AG10803 (cell line): ENCODE measurements around the gene SAXO2.
"Not testable (repeated sequence)": the region's sequence is repeated elsewhere in the genome, so short reads cannot be mapped to it uniquely, and the experiment has no call there.

ENCODE experiments used
- DNase-seq: peaks from one replicate; pipeline ENCODE4 v3.0.0; 2010; ENCODE audit warnings: low read depth
- H3K4me3 ChIP-seq: 2 replicates; pipeline ENCODE4 v1.5.1; 2011; ENCODE audit warnings: mild to moderate bottlenecking, low read length, control low read depth
- TF ChIP-seq, protein P1 (sequence below): conservative IDR thresholded peaks from 2 replicates; pipeline ENCODE4 v1.5.1; 2011; ENCODE audit warnings: mild to moderate bottlenecking, low read length, control low read depth, inconsistent platforms

Gene SAXO2

DNA sequence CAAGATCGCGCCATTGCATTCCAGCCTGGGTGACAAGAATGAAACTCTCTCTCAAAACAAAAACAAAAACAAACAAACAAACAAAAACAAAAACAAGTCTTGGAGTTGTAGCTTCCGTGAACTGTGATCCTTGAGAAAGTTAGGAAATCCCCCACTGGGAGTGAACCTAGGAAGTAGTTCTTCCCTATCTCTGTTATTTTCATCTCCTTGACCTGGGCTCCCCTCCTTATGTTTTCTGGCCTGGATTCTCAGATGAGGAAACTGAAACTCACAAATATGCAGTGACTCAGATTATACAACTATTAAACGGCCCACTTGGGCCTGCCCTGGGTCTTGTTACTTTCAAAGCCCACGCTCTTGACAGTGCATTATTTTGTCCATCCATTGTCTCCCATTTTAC, 29.7 kb downstream of the SAXO2 start:
- TF ChIP-seq, protein P1, sequence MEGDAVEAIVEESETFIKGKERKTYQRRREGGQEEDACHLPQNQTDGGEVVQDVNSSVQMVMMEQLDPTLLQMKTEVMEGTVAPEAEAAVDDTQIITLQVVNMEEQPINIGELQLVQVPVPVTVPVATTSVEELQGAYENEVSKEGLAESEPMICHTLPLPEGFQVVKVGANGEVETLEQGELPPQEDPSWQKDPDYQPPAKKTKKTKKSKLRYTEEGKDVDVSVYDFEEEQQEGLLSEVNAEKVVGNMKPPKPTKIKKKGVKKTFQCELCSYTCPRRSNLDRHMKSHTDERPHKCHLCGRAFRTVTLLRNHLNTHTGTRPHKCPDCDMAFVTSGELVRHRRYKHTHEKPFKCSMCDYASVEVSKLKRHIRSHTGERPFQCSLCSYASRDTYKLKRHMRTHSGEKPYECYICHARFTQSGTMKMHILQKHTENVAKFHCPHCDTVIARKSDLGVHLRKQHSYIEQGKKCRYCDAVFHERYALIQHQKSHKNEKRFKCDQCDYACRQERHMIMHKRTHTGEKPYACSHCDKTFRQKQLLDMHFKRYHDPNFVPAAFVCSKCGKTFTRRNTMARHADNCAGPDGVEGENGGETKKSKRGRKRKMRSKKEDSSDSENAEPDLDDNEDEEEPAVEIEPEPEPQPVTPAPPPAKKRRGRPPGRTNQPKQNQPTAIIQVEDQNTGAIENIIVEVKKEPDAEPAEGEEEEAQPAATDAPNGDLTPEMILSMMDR, result no peak
- no peak for DNase-seq
- H3K4me3 ChIP-seq, result no peak overlapping the region

DNA sequence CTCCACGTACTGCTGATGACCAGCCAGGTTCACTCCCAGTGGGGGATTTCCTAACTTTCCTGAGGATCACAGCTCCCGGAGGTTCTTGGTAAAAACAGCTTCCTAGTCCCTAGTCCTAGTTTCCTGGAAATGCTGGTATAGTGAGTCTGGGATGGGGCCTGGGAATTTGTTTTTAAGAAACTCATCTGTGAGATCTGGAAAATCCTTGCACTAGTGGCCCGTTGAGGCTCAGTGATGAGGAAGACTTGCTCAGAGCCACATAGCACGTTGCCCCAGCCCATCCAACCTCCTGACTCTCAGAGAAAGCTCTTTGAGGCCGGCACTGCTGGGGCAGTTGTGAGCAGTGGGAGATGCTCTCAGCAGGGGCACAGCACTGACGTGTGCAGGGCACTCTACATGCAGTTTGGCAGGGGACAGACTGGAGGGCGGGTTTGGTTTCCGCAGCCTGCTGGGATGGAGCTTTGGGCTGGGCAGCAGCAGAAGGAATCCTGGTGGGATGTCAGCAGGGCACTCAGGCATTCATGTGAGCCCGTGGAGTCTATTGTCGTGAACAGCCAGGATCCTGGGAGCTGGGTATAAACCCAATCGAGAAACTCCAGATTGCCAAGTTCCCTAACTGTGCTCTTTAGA, 31.6 kb downstream of the SAXO2 start:
- TF ChIP-seq, protein P1, result no peak
- DNase-seq, result no peak
- no peak overlapping the region for H3K4me3 ChIP-seq

DNA sequence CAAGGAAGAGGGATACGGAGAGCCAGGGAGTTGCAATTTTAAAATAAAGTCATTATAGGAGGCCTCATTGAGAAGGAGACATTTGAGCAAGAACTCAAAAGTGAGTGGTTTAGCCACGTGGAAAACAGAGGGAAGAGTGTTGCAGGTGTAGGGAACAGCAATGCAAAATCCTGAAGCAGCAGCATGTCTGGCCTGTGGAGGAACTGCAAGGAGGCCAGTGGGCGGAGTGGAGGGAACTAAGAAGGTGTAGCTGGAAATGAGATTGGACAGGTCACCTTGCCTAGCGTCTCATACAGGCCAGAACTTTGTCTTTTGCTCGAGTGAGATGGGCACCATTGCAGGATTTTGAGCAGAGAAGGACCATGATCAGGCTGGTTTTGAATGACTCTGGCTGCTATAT, 34.9 kb downstream of the SAXO2 start:
- TF ChIP-seq, protein P1, result no peak
- DNase-seq, result no peak
- H3K4me3 ChIP-seq, result no peak overlapping the region

DNA sequence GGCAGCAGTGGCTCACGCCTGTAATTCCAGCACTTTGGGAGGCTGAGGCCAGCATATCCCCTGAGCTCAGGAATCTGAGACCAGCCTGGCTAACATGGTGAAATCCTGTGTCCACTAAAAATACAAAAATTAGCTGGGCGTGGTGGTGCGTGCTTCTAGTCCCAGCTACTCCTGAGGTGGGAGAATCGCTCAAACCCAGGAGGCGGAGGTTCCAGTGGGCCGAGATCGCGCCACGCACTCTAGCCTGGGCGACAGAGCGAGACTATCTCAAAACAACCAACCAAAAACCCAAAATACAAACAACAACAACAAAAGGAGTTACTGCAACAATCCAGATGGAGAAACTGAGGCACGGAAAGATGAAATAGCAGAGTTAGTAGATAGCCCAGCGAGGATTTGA, 35.4 kb downstream of the SAXO2 start:
- H3K4me3 ChIP-seq, result no peak overlapping the region
- TF ChIP-seq, protein P1, result no peak
- no peak for DNase-seq

DNA sequence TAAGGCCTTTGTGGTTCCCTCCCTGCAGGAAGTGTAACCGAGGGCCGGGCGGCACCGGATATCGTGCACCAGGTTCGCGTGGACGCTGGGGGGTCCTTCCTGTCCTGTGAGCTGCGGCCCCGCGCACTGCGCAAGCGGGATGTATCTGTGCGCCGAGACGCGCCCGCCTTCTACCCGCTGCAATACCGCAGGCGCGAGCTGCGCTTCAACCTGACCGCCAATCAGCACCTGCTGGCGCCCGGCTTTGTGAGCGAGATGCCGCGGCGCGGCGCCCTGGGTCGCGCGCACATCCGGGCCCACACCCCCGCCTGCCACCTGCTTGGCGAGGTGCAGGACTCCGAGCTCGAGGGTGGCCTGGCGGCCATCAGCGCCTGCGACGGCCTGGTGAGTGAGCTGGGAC, 35.9 kb downstream of the SAXO2 start:
- no peak for DNase-seq
- TF ChIP-seq, protein P1, result no peak
- no peak overlapping the region for H3K4me3 ChIP-seq

DNA sequence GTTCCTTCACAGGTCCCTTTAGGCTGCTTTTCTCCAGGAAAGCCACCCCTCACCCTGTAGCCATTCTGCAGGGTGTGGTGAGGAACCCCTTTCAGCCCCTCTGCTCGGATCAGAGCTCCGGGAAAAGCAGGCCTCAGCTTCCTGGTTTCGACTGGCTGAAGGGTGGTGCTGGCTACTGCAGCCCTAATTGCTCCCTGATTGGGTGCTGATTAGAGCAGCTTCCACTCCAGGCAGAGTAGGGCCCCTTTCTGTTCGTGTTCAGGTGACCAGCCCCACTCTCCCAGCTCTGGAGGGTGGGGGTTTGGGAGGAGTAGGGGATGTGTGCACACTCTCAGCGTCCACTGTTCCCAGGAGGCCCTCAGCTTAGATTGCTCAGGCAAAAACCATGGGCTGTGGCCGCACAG, 36.9 kb downstream of the SAXO2 start:
- not testable (repeated sequence) for DNase-seq, H3K4me3 ChIP-seq

DNA sequence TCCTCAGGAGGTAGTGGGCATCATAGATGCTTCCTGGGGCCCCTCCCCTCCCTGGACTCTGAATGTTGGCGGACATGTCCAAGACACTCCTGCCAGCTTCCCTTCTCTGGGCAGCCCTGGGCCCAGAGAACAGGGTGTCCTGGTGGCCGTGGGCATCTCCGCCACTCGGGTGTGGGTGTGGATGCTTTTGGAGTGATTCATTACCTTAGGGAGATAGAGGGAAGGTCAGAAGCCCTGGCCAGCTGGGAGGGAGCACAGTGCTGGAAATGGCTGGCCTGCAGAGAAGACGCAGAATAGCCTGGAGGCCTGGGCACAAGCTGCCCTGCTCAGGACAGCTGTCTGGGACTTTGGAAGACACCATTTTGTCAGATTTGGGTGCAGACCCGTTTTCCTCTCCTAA, 37.7 kb downstream of the SAXO2 start:
- not testable (repeated sequence) for DNase-seq, H3K4me3 ChIP-seq

DNA sequence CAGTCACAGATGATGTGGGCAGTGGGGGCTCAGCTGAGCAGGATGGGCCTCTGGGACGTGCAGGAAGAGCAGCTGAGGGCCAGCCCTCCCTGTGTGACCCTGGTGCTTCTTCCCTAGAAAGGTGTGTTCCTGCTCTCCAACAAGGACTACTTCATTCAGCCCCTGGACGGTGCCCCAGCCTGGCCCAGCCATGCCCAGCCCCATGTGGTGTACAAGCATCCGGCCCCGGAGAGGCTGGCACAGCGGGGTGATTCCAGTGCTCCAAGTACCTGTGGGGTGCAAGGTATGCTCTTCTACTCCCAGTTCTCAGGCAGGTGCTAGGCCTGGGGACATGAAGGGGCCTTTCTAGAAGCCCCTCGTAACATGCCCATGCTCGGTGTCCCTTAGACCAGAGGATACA, 38.3 kb downstream of the SAXO2 start:
- TF ChIP-seq, protein P1, result no peak
- no peak overlapping the region for H3K4me3 ChIP-seq
- DNase-seq, result no peak
